ENCODE data around the gene AGER. TPM values are rescaled to one million over a fixed set of nuclear protein-coding genes. Genes with fewer than 3 reads are reported as not detected.

Gene AGER
- total and polyA plus RNA-seq, 2 donors (not counting 1 experiment from before 2014, with no cell fraction given), result 29.9 to 38.8 TPM

- H3K27ac ChIP-seq (ENCODE audit: low read length in 2 of 2), result no peak overlapping the region
- intact Hi-C loops (cut with micrococcal nuclease), result no loop called here
- 89% methylated on average over 7 of the region's 7 CpGs for WGBS (ENCODE audit: insufficient coverage)
- H3K27me3 ChIP-seq (replicated peaks in 1 of 4; ENCODE audit: control extremely low read depth in 1 of 4, control insufficient read depth in 3 of 4, insufficient read depth in 4 of 4, low read length in 3 of 4), result no peaks in the 10 kb centered on the region
- CTCF ChIA-PET, result no interaction called here
- no peak overlapping the region for H3K4me2 ChIP-seq (replicated peaks; ENCODE audit: low read depth, low read length, poor library complexity, severe bottlenecking)
- POLR2A ChIA-PET, result interaction anchor here (0.6 kb wide), 1 partner anchor 10 kb away, joined by 9 read pairs; no protein-coding TSS in a partner anchor
- TF ChIP-seq CTCF (IDR thresholded peaks at IDR 0.05) (no peak), EZH2 (IDR thresholded peaks at IDR 0.05; ENCODE audit: borderline replicate concordance, insufficient read depth, low read depth, low read length, poor library complexity, severe bottlenecking) (no peak)
- no peak overlapping the region for H3K9ac ChIP-seq (ENCODE audit: low read length)
- peaks cover 25 to 31% of the 10 kb centered on the region in 2 donors for H3K4me1 ChIP-seq (ENCODE audit: control insufficient read depth in 2 of 2, insufficient read depth in 2 of 2, low read length in 2 of 2)
- no peaks in the 10 kb centered on the region for H3K36me3 ChIP-seq (replicated peaks in 1 of 2; ENCODE audit: control extremely low read depth in 1 of 2, control insufficient read depth in 1 of 2, extremely low read depth in 1 of 2, insufficient read depth in 2 of 2, low read length in 1 of 2)
- H3K4me1 Mint-ChIP-seq, result peaks cover 29% of the 10 kb centered on the region
- H3K9me3 ChIP-seq (ENCODE audit: control extremely low read depth in 1 of 3, control insufficient read depth in 2 of 3, insufficient read depth in 1 of 3, low read length in 2 of 3), result no peaks in the 10 kb centered on the region
- H4K20me1 ChIP-seq (ENCODE audit: control insufficient read depth, insufficient read depth, low read length, poor library complexity, severe bottlenecking), result no peaks in the 10 kb centered on the region
- H3K27ac Mint-ChIP-seq, result no peak overlapping the region
- no peak for DNase-seq
- peaks cover 5% of the 10 kb centered on the region for H3K27me3 Mint-ChIP-seq
- no peak overlapping the region for H2AFZ ChIP-seq (ENCODE audit: insufficient read depth, low read depth, low read length, poor library complexity, severe bottlenecking)
- H3K4me3 Mint-ChIP-seq, result no peak overlapping the region
- no peak overlapping the region for H3K4me3 ChIP-seq (ENCODE audit: control extremely low read depth in 1 of 5, extremely low read depth in 1 of 5, insufficient read depth in 1 of 5, low read depth in 2 of 5, low read length in 4 of 5)
- no peak for ATAC-seq (ENCODE audit: low read depth)
- no peaks in the 10 kb centered on the region for H3K9me3 Mint-ChIP-seq (ENCODE audit: insufficient read depth)
- no peaks in the 10 kb centered on the region for H3K79me2 ChIP-seq (ENCODE audit: control insufficient read depth, insufficient read depth, low read length)
Measured at GRCh38 chr6:32218167-32218566, 34.1 kb upstream of the AGER start.

GRCh38 chr6:32216998-32217397 lies 32.9 kb upstream of the AGER start:
- POLR2A ChIA-PET, result no interaction called here
- ATAC-seq (ENCODE audit: low read depth), result no peak
- Histone ChIP-seq H3K27ac (ENCODE audit: low read length in 2 of 2) (no peak overlapping the region), H3K27me3 (replicated peaks in 1 of 4; ENCODE audit: control extremely low read depth in 1 of 4, control insufficient read depth in 3 of 4, insufficient read depth in 4 of 4, low read length in 3 of 4) (no peaks in the 10 kb centered on the region), H3K9ac (ENCODE audit: low read length) (no peak overlapping the region), H3K9me3 (ENCODE audit: control extremely low read depth in 1 of 3, control insufficient read depth in 2 of 3, insufficient read depth in 1 of 3, low read length in 2 of 3) (no peaks in the 10 kb centered on the region), H2AFZ (ENCODE audit: insufficient read depth, low read depth, low read length, poor library complexity, severe bottlenecking) (no peak overlapping the region), H3K4me1 (ENCODE audit: control insufficient read depth in 2 of 2, insufficient read depth in 2 of 2, low read length in 2 of 2) (peaks cover 13 to 20% of the 10 kb centered on the region in 2 donors), H3K36me3 (replicated peaks in 1 of 2; ENCODE audit: control extremely low read depth in 1 of 2, control insufficient read depth in 1 of 2, extremely low read depth in 1 of 2, insufficient read depth in 2 of 2, low read length in 1 of 2) (no peaks in the 10 kb centered on the region), H3K4me3 (ENCODE audit: control extremely low read depth in 1 of 5, extremely low read depth in 1 of 5, insufficient read depth in 1 of 5, low read depth in 2 of 5, low read length in 4 of 5) (no peak overlapping the region), H3K79me2 (ENCODE audit: control insufficient read depth, insufficient read depth, low read length) (no peaks in the 10 kb centered on the region), H3K4me2 (replicated peaks; ENCODE audit: low read depth, low read length, poor library complexity, severe bottlenecking) (no peak overlapping the region), H4K20me1 (ENCODE audit: control insufficient read depth, insufficient read depth, low read length, poor library complexity, severe bottlenecking) (no peaks in the 10 kb centered on the region)
- intact Hi-C loops (cut with micrococcal nuclease), result no loop called here
- DNase-seq, result no peak
- Mint-ChIP-seq H3K9me3 (ENCODE audit: insufficient read depth) (no peaks in the 10 kb centered on the region), H3K4me1 (peaks cover 18% of the 10 kb centered on the region), H3K27me3 (peaks cover 5% of the 10 kb centered on the region), H3K4me3 (no peak overlapping the region), H3K27ac (no peak overlapping the region)
- CTCF ChIA-PET, result no interaction called here
- TF ChIP-seq CTCF (IDR thresholded peaks at IDR 0.05) (no peak), EZH2 (IDR thresholded peaks at IDR 0.05; ENCODE audit: borderline replicate concordance, insufficient read depth, low read depth, low read length, poor library complexity, severe bottlenecking) (no peak)
- WGBS (ENCODE audit: insufficient coverage), result 95% methylated on average over 11 of the region's 11 CpGs
